GM18907 (cell line): ENCODE measurements around the gene IKZF4.

ENCODE experiments used
- ATAC-seq: cut with Tn5 transposase; IDR thresholded peaks from one replicate; pipeline ENCODE4 v1.9.1; 2021; ENCODE audit warnings: mild to moderate bottlenecking, moderate library complexity; ENCODE audit not compliant: unreplicated experiment

The IKZF4 gene

DNA sequence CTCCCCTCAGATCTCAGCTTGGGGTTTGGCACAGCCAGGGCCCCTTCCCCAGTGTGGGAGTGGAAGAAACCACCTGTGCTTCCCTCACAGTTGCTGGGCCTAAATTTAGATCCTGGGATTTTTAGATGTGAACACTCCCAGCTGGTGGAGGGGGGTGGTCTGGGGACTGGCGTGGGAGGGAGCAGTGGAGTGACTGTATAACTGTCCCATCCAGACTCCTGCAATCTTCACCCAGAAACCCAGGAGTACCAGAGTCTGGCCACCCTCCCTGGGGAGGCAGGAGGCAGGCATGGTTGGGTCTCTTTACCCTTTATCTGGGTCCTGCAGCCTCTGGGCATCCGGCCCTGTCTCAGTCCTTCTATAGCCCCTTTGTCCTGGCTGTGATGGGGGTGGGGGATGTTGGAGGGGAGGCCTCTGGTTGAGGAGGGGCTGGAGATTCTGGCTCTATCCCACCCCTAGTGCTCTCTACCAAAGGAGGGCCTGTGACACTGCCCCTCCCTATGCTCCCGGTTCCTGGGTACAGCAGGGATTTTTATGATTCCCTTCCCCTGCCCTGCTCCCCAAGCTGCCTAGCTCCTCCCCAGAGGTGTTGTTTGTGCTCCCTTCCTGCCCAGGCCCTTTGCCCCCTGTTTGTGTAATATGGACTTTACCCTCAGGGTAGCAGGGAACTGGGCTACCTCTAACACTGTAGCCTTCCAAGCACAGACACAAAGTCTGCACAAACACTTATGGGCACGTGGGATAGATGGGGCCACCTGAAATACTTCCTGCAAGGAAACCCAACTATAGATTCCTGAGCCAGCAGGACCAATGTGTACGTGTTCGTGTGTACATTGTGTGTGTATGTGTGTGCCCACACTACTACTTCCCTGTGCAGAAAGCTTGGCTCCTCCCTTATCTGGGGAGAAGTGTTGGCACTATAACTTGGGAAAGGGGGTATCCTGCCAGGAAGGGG lies 60.8 kb downstream of the IKZF4 start:
- ATAC-seq: no peak

DNA sequence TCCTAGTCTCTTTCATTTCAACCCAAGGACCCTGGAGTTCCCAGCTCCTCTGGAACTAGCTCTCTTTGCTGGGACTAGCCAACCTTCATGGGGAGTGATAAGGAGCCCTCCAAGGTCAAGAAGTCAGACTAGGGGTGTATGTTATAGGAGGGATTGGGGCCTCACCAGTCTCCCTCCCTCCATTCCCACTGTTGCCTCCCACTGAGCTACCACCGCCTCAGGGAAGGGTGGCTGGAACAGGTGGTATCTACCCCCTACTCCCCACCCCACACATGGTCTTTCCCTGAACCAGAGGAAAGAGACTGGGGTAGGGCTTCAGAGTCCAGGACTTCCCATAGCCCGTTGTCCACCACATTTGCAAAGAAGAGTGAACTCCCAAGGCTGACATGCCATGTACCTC lies 61.5 kb downstream of the IKZF4 start:
- no peak for ATAC-seq

DNA sequence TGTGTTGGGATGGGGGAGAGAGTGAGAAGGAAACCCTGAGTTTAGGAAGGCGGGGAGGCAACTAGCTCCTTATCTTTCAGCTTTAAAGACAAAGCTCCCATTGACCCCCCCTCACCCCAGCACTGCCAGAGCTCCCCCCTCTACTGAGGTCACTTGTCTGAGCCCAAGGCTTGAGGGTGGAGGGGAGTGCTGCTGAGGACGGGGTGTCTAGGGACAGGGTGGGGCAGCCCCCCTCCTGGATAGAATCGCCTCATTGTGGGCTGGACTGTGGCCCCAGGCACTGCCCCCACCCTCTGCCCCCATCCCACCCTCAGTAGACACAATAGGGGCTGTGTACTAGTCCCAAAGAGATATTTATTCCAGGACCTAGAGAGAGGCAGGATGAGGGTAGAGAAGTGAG lies 62.1 kb downstream of the IKZF4 start:
- no peak for ATAC-seq

DNA sequence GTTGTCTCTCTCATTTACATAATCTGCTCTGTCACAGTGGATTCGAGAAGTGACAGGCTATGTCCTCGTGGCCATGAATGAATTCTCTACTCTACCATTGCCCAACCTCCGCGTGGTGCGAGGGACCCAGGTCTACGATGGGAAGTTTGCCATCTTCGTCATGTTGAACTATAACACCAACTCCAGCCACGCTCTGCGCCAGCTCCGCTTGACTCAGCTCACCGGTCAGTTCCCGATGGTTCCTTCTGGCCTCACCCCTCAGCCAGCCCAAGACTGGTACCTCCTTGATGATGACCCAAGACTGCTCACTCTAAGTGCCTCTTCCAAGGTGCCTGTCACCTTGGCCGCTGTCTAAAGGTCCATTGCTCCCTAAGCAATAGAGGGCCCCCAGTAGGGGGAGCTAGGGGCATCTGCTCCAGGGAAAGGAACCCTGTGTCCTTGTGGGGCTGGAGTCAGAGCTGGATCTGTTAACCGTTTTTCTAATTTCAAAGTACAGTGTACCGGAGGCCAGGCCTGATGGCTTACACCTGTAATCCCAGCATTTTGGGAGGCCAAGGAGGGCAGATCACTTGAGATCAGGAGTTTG lies 64.2 kb downstream of the IKZF4 start:
- ATAC-seq: no peak

DNA sequence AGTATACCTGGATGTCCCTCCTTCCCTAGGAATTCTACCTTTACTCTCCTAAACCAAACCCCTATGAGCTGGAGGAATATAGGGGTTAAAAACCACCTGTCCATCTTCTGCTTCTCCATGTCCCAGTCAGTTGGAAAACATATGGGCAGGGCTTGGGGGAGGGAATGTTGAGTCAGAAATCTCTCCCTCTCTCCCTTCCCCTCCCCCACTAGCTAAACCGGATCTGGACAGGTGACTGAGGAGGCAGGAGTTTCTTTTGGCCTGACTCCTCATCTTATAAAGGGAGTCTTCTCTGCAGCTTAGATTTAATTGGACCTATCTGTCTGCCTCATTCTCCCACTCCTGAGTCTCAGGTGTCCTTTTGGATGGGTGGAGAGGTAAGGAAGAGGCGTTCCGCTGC lies 65.3 kb downstream of the IKZF4 start:
- ATAC-seq: no peak

DNA sequence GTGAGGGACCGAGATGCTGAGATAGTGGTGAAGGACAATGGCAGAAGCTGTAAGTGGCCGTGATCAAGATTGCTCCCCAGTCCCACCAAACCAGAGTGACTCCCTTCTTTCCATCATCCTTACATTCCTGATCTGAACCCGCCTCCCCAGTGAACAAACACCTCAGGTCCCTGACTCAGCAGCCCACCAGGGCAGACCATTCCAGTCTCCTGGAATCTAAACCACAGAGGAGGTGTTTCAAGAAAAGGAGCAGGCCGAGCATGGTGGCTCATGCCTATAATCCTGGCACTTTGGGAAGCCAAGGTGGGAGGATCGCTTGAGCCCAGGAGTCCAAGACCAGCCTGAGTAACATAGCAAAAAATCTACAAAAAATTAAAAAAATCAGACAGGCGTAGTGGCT lies 65.8 kb downstream of the IKZF4 start:
- ATAC-seq: no peak

DNA sequence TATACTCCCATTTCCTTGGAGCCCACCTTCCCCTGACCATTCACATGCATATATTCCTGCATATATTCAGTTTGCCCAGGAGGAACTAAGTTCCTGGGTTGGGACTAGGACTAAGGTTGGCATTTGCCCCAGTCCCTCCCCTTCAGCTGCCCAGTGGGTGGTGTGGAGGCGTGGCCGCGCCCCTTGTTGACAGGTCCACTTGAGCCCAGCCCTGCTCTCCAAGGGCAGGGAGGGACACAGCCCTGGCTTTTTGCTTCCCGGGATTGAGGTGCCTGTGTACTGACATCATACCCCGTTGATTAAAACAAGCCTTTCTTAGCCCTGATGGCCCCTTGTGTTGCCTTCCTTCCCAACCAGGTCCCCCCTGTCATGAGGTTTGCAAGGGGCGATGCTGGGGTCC lies 66.4 kb downstream of the IKZF4 start:
- ATAC-seq: no peak
